ENCODE results near the gene FOXR1. TPM values are rescaled to one million over a fixed set of nuclear protein-coding genes. Genes with fewer than 3 reads are reported as not detected.

The FOXR1 gene
- total RNA-seq, 1 donor from 2014 or later: not detected

Small RNAs within 50 kb of the gene (microRNA-seq; reads per million reads assigned to microRNA genes)
- not detected for gene MIR3656

Other genes starting within 250 kb of the FOXR1 start
- gene DDX6, start 180.6 kb upstream of the FOXR1 start, total RNA-seq: 121 TPM
- gene CXCR5, start 87.9 kb upstream of the FOXR1 start, total RNA-seq: not detected
- 44.5 TPM for gene BCL9L, start 45.8 kb upstream of the FOXR1 start, total RNA-seq
- not detected for gene UPK2, start 15.5 kb upstream of the FOXR1 start, total RNA-seq
- gene CENATAC, start 26.4 kb downstream of the FOXR1 start, total RNA-seq: 9.1 TPM
- 876 TPM for gene RPS25, start 46.6 kb downstream of the FOXR1 start, total RNA-seq
- 29.6 TPM for gene TRAPPC4, start 47.0 kb downstream of the FOXR1 start, total RNA-seq
- gene SLC37A4, start 59.1 kb downstream of the FOXR1 start, total RNA-seq: 7.2 TPM
- gene HYOU1, start 85.4 kb downstream of the FOXR1 start, total RNA-seq: 78.3 TPM
- gene VPS11, start 96.1 kb downstream of the FOXR1 start, total RNA-seq: 19.3 TPM
- gene HMBS, start 113.1 kb downstream of the FOXR1 start, total RNA-seq: 22.8 TPM
- 21.1 TPM for gene DPAGT1, start 130.1 kb downstream of the FOXR1 start, total RNA-seq
- 11.8 TPM for gene C2CD2L, start 135.6 kb downstream of the FOXR1 start, total RNA-seq
- 13.0 TPM for gene HINFP, start 149.8 kb downstream of the FOXR1 start, total RNA-seq
- gene ABCG4, start 177.3 kb downstream of the FOXR1 start, total RNA-seq: 1.3 TPM
- 32.4 TPM for gene NLRX1, start 197.0 kb downstream of the FOXR1 start, total RNA-seq
- not detected for gene NHERF4, start 213.7 kb downstream of the FOXR1 start, total RNA-seq
- gene CBL, start 234.6 kb downstream of the FOXR1 start, total RNA-seq: 7.1 TPM

Data from Right ventricle myocardium inferior (tissue), 1 donor.